GM12874 (cell line): Measurements from ENCODE around the gene OTOP2.

Experiments used
- CTCF ChIP-seq: IDR thresholded peaks from 2 replicates; pipeline ENCODE4 v1.5.1; 2011; ENCODE audit warnings: low read depth, mild to moderate bottlenecking, control low read depth, low read length, moderate library complexity; ENCODE audit not compliant: insufficient read depth

OTOP2 gene

GRCh38 chr17:74938194-74938950 is 14.3 kb downstream of the OTOP2 start:
- TF ChIP-seq CTCF: no peak

GRCh38 chr17:74939534-74939933 is 15.5 kb downstream of the OTOP2 start:
- TF ChIP-seq CTCF: no peak

- TF ChIP-seq CTCF: no peak
Measured at GRCh38 chr17:74941128-74941725, 17.2 kb downstream of the OTOP2 start.

GRCh38 chr17:74943808-74944522 is 19.9 kb downstream of the OTOP2 start:
- TF ChIP-seq CTCF: no peak

GRCh38 chr17:74945543-74945942 is 21.5 kb downstream of the OTOP2 start:
- TF ChIP-seq CTCF: no peak

GRCh38 chr17:74946641-74947040 is 22.6 kb downstream of the OTOP2 start:
- TF ChIP-seq CTCF: no peak

- TF ChIP-seq CTCF: no peak
Measured at GRCh38 chr17:74947041-74947754, 23.1 kb downstream of the OTOP2 start.
